Activated CD4-positive, alpha-beta T cell treated with anti-CD3 and anti-CD28 coated beads for 36 hours (primary cell): Measurements from ENCODE around the gene ELANE. TPM values are rescaled to one million over a fixed set of nuclear protein-coding genes. Genes with fewer than 3 reads are reported as not detected.
"Not testable (repeated sequence)": the region's sequence is repeated elsewhere in the genome, so short reads cannot be mapped to it uniquely, and the experiment has no call there.

ENCODE experiments used
- ATAC-seq: fragments of 200-7000 bp; cut with Tn5 transposase; one replicate; pipeline ENCODE4 v1.10.0; 2021; ENCODE audit warnings: mild to moderate bottlenecking, moderate library complexity
- CTCF ChIA-PET: fragments of 350-600 bp; sonication (Branson Sonifier 250); formaldehyde crosslinking; loops from one replicate; lab custom pipeline; 2021; ENCODE audit warnings: antibody characterized with exemption; lab: Charles Lee
- POLR2A ChIA-PET: fragments of 350-600 bp; sonication (Branson Sonifier 250); formaldehyde crosslinking; loops from one replicate; lab custom pipeline; 2021; ENCODE audit warnings: antibody characterized with exemption, inconsistent platforms; lab: Charles Lee
- DNase-seq: peaks from one replicate; pipeline ENCODE4 v3.0.0-alpha.2; 2020
- H3K27ac Mint-ChIP-seq: one replicate; pipeline ENCODE4 v1.8.0; 2021; ENCODE audit warnings: mixed read lengths
- H3K27me3 Mint-ChIP-seq: one replicate; pipeline ENCODE4 v1.8.0; 2021; ENCODE audit warnings: mixed read lengths
- H3K36me3 Mint-ChIP-seq: one replicate; pipeline ENCODE4 v1.8.0; 2021; ENCODE audit warnings: low read depth, mixed read lengths
- H3K4me1 Mint-ChIP-seq: one replicate; pipeline ENCODE4 v1.8.0; 2021; ENCODE audit warnings: mixed read lengths
- H3K4me3 Mint-ChIP-seq: one replicate; pipeline ENCODE4 v1.8.0; 2021; ENCODE audit warnings: mild to moderate bottlenecking, moderate library complexity, mixed read lengths
- H3K9me3 Mint-ChIP-seq: one replicate; pipeline ENCODE4 v1.8.0; 2021; ENCODE audit warnings: low read depth, mixed read lengths
- intact Hi-C, 2 experiments: fragments of 100-400 bp; cut with DNase I in 1 of 2; cut with micrococcal nuclease in 1 of 2; formaldehyde crosslinking; loops; one replicate each; pipeline versions ENCODE4 v1.14.2 to v1.15.1; 2022 to 2024; cut with DNase I, micrococcal nuclease
- total RNA-seq, 2 experiments: library from RNA; stranded (reverse); gene quantifications; one replicate each; pipeline ENCODE4 v1.2.3, GENCODE V29; 2021

ELANE gene
- total RNA-seq, 2 experiments from 2014 or later: not detected

GRCh38 chr19:829129-829758 is 22.9 kb upstream of the ELANE start:
- Mint-ChIP-seq H3K4me3 (no peak overlapping the region), H3K27me3 (peaks cover 2% of the 10 kb centered on the region), H3K36me3 (no peaks in the 10 kb centered on the region), H3K9me3 (no peaks in the 10 kb centered on the region), H3K27ac (no peak overlapping the region), H3K4me1 (no peaks in the 10 kb centered on the region)
- CTCF ChIA-PET: no interaction called here
- intact Hi-C loops: no loop called here
- POLR2A ChIA-PET: no interaction called here
- no peak for ATAC-seq
- no peak for DNase-seq

GRCh38 chr19:831407-832369 is 20.4 kb upstream of the ELANE start:
- H3K9me3 Mint-ChIP-seq: no peaks in the 10 kb centered on the region
- ChIA-PET POLR2A (no interaction called here), CTCF (interaction anchor here (1.0 kb wide), 1 partner anchor 49 kb away, joined by 3 read pairs; no protein-coding TSS in a partner anchor)
- H3K36me3 Mint-ChIP-seq: no peaks in the 10 kb centered on the region
- no peak overlapping the region for H3K4me3 Mint-ChIP-seq
- no peak for DNase-seq
- no peaks in the 10 kb centered on the region for H3K4me1 Mint-ChIP-seq
- intact Hi-C loops: no loop called here
- no peak for ATAC-seq
- H3K27me3 Mint-ChIP-seq: peaks cover 6% of the 10 kb centered on the region
- no peak overlapping the region for H3K27ac Mint-ChIP-seq

- H3K27me3 Mint-ChIP-seq: peaks cover 9% of the 10 kb centered on the region
- H3K4me1 Mint-ChIP-seq: no peaks in the 10 kb centered on the region
- no peaks in the 10 kb centered on the region for H3K36me3 Mint-ChIP-seq
- no peak overlapping the region for H3K4me3 Mint-ChIP-seq
- no peak for ATAC-seq
- H3K27ac Mint-ChIP-seq: no peak overlapping the region
- no peak for DNase-seq
- H3K9me3 Mint-ChIP-seq: no peaks in the 10 kb centered on the region
- CTCF ChIA-PET: no interaction called here
- POLR2A ChIA-PET: no interaction called here
- intact Hi-C loops: no loop called here
Measured at GRCh38 chr19:834216-834615, 17.9 kb upstream of the ELANE start.

GRCh38 chr19:835210-835810 is 16.8 kb upstream of the ELANE start:
- H3K4me1 Mint-ChIP-seq: no peaks in the 10 kb centered on the region
- H3K9me3 Mint-ChIP-seq: no peaks in the 10 kb centered on the region
- ATAC-seq (no peak), DNase-seq (no peak)
- intact Hi-C loops: no loop called here
- ChIA-PET POLR2A (no interaction called here), CTCF (no interaction called here)
- H3K36me3 Mint-ChIP-seq: no peaks in the 10 kb centered on the region
- no peak overlapping the region for H3K27ac Mint-ChIP-seq
- no peak overlapping the region for H3K4me3 Mint-ChIP-seq
- peaks cover 9% of the 10 kb centered on the region for H3K27me3 Mint-ChIP-seq

GRCh38 chr19:840519-841206 is 11.4 kb upstream of the ELANE start, which contains the start of gene PRTN3:
PRTN3 (plus strand) TSS chr19:840999; CDS start chr19:841009, 10 bp downstream.
- H3K27me3 Mint-ChIP-seq: peaks cover 22% of the 10 kb centered on the region
- no peaks in the 10 kb centered on the region for H3K36me3 Mint-ChIP-seq
- no peak within 1 kb of the TSS for H3K27ac Mint-ChIP-seq
- H3K4me1 Mint-ChIP-seq: peaks cover 3% of the 10 kb centered on the region
- CTCF ChIA-PET: no interaction called here
- intact Hi-C loops: loop anchor here in 1 of 2 experiments (5.0 kb wide), 1 partner anchor 68 kb away; no protein-coding TSS in a partner anchor
- no peak within 1 kb of the TSS for H3K4me3 Mint-ChIP-seq
- no peak for DNase-seq
- POLR2A ChIA-PET: interaction anchor here (0.6 kb wide), 1 partner anchor 58 kb away, joined by 5 read pairs; no protein-coding TSS in a partner anchor
- no peak for ATAC-seq
- no peaks in the 10 kb centered on the region for H3K9me3 Mint-ChIP-seq

GRCh38 chr19:842802-843179 is 9.3 kb upstream of the ELANE start:
- intact Hi-C loops: loop anchor here in 1 of 2 experiments (5.0 kb wide), 1 partner anchor 70 kb away; no protein-coding TSS in a partner anchor
- H3K36me3 Mint-ChIP-seq, ATAC-seq, H3K27ac Mint-ChIP-seq, POLR2A ChIA-PET, H3K4me3 Mint-ChIP-seq, DNase-seq, CTCF ChIA-PET, H3K4me1 Mint-ChIP-seq, H3K9me3 Mint-ChIP-seq: not testable (repeated sequence)
- H3K27me3 Mint-ChIP-seq: peaks cover 22% of the 10 kb centered on the region

- no peaks in the 10 kb centered on the region for H3K9me3 Mint-ChIP-seq
- peaks cover 25% of the 10 kb centered on the region for H3K27me3 Mint-ChIP-seq
- peaks cover 3% of the 10 kb centered on the region for H3K4me1 Mint-ChIP-seq
- DNase-seq (no peak), ATAC-seq (no peak)
- CTCF ChIA-PET: no interaction called here
- no peak overlapping the region for H3K4me3 Mint-ChIP-seq
- POLR2A ChIA-PET: no interaction called here
- no peak overlapping the region for H3K27ac Mint-ChIP-seq
- intact Hi-C loops: loop anchor here in 1 of 2 experiments (5.0 kb wide), 1 partner anchor 71 kb away; no protein-coding TSS in a partner anchor
- H3K36me3 Mint-ChIP-seq: no peaks in the 10 kb centered on the region
Measured at GRCh38 chr19:843180-843835, 8.8 kb upstream of the ELANE start.

- Mint-ChIP-seq H3K4me3 (no peak overlapping the region), H3K36me3 (no peaks in the 10 kb centered on the region), H3K27ac (no peak overlapping the region), H3K4me1 (peaks cover 3% of the 10 kb centered on the region), H3K27me3 (peaks cover 29% of the 10 kb centered on the region), H3K9me3 (no peaks in the 10 kb centered on the region)
- ATAC-seq (no peak), DNase-seq (no peak)
- ChIA-PET POLR2A (no interaction called here), CTCF (no interaction called here)
- intact Hi-C loops: loop anchor here in 1 of 2 experiments (5.0 kb wide), 1 partner anchor 72 kb away; no protein-coding TSS in a partner anchor
Measured at GRCh38 chr19:843836-844545, 8.1 kb upstream of the ELANE start.

GRCh38 chr19:844546-844971 is 7.5 kb upstream of the ELANE start:
- peaks cover 3% of the 10 kb centered on the region for H3K4me1 Mint-ChIP-seq
- H3K27me3 Mint-ChIP-seq: peaks cover 31% of the 10 kb centered on the region
- POLR2A ChIA-PET: no interaction called here

More at GRCh38 chr19:844546-844971, 7.5 kb upstream of the ELANE start:
- no peak for ATAC-seq
- intact Hi-C loops: loop anchor here in 1 of 2 experiments (5.0 kb wide), 1 partner anchor 72 kb away; no protein-coding TSS in a partner anchor
- H3K4me3 Mint-ChIP-seq: no peak overlapping the region
- no peak for DNase-seq
- CTCF ChIA-PET: no interaction called here
- no peaks in the 10 kb centered on the region for H3K9me3 Mint-ChIP-seq
- H3K36me3 Mint-ChIP-seq: no peaks in the 10 kb centered on the region
- H3K27ac Mint-ChIP-seq: no peak overlapping the region
